CD4-positive, alpha-beta T cell treated with Interleukin-17A for 4 hours (primary cell): ENCODE measurements around the gene BRD3.
A peak's percentile ranks its signal among the peaks of the same experiment; 100 is the strongest.
"Not testable (repeated sequence)": the region's sequence is repeated elsewhere in the genome, so short reads cannot be mapped to it uniquely, and the experiment has no call there.

ENCODE experiments used
- DNase-seq: peaks from one replicate; pipeline ENCODE4 v3.0.0-alpha.2; 2020; ENCODE audit warnings: mixed read lengths

Gene BRD3

DNA sequence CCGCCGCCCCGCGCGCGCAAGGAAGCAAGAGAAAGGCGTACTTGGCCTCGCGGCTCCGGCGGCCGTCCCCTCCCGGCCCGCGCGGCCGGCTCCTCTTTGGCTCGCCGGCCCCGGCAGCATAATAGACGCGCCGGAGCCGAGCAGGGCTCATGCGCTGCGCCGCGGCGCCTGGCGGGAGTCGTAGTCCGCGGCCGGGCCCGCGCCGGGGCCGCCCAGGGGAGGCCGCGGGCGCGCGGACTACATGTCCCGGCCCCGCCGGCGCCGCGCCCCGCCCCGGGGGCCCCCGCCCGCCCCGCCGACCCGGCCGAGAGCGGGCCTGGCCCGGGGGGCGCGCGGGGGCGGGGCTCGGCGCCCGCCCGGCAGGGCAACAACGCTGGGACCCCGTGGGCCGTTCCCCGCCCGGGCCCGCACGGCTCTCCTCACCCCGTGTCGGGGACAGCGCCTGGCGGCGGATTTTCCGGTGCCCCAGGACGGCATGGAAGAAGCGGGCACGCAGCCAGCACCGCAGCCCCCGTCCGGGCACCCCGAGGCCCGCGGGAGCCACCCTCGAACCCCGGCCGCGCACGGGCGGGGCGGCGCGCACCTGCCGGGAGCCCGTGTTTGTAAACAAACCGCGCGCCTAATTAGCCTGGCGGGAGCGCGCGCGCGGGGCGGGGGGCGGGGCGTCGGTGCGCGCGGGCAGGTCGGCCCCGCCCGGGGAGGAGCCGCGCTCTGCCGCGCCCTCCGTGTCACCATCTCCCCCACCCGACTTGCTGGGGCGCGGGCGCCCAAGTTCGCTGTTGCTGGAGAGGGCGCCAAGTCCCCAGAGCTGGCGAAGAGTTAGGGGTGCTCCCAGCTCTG lies at the start of gene BRD3:
Gene BRD3, minus strand, starts transcription at position 123 of the 840 bp plus-strand sequence. CDS start 14,549 bp downstream, outside the sequence.
- DNase-seq, result peak; percentile 88

DNA sequence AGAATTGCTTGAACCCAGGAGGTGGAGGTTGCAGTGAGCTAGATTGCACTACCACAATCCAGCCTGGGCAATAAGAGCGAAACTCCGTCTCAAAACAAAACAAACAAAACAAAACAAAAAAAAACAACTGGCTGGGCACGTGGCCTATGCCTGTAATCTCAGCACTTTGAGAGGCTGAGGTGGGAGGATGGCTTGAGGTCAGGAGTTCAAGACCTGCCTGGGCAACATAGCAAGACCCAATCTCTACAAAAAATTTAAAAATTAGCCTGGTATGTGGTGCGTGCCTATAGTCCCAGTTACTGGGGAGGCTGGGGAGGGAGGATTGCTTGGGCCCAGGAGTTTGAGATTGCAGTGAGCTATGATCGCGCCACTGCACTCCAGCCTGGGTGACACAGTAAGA lies 44.7 kb upstream of the BRD3 start:
- DNase-seq, result no peak

DNA sequence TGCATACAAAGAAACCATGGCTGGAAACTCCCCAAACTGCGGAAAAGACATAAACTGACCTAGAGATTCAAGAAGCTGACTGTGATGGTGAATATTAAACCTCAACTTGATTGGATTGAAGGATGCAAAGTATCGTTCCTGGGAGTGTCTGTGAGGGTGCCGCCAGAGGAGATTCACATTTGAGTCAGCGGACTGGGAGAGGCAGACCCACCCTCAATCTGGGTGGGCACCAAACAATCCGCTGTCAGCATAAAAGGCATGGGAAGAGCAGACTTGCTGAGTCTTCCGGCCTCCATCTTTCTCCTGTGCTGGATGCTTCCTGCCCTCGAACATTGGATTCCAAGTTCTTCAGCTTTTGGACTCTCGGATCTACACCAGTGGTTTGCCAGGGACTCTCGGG lies 43.2 kb upstream of the BRD3 start:
- DNase-seq, result no peak

DNA sequence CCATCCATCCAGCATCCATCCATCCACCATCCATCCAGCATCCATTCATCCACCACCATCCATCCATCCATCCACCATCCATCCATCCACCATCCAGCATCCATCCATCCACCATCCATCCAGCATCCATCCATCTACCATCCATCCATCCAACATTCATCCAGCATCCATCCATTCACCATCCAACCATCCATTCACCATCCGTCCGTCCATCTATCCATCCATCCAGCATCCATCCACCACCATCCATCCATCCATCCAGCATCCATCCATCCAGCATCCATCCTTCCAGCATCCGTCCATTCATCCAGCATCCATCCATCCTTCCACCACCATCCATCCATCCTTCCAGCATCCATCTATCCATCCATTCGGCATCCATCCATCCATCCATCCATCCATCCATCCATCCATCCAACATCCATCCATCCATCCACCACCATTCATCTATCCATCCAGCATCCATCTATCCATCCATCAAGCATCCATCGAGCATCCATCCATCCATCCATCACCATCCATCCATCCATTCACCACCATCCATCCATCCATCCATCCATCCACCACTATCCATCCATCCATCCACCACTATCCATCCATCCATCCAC lies 35.7 kb upstream of the BRD3 start:
- DNase-seq, result no peak

DNA sequence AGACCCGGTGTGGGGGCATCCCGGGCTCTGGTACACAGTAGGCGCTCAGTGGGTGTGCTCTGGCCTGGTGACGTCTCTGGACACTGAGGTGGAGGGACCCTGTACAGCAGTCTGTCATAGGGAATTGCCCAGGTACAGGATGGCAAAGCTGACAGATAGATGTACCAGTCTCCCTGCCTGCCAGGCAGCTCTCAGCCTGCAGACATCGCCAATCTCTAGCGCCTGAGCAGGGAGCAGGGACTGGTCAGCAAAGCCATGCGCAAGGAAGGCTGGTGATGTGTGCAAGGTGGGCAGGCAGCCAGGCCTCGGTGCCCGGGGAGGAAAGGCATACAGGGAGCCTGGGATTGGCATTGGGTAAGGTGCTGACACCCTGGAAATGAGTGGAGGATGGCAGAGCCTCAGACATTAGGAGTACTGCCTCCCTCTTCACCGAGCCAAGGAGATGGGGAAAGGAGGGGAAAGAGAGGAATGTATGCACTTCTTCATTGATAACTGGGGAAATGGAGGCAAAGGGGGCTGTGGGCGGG lies 33.9 kb upstream of the BRD3 start:
- no peak for DNase-seq

DNA sequence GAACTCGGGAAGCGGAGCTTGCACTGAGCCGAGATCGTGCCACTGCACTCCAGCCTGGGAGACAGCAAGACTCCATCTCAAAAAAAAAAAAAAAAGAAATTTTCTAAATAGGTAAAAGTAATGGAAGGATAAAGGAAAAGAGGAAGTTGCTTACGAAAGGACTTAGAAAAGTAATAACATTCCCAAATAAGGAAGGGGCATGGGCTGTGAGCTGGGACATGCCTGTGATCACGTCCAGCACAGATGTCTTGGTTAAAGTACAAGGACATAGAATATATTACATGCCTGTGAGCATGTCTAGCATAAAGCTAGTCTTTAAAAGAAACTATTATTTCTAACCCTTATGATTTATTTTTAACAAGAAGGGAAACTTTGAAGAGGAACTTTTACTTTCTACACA lies 33.3 kb upstream of the BRD3 start:
- DNase-seq, result not testable (repeated sequence)

DNA sequence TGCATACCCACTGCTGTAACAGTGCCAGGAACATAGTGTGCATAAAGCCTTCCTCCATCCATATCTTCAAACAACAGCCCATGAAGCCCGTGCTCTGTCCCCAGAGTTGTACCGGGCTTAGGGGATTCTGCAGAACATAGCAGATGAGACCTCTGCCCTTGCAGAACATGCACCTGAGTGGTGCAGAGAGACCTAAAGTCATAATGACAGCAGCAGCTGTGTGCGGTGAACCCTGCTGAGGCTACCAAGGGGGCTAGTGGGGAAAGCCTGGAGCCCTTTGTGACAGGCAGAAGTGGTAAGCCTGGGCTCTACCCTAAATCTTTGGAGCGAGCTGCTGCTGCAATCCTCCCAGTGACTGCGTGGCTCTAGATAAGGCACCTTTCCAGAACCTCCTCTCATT lies 32.2 kb upstream of the BRD3 start:
- DNase-seq, result no peak

DNA sequence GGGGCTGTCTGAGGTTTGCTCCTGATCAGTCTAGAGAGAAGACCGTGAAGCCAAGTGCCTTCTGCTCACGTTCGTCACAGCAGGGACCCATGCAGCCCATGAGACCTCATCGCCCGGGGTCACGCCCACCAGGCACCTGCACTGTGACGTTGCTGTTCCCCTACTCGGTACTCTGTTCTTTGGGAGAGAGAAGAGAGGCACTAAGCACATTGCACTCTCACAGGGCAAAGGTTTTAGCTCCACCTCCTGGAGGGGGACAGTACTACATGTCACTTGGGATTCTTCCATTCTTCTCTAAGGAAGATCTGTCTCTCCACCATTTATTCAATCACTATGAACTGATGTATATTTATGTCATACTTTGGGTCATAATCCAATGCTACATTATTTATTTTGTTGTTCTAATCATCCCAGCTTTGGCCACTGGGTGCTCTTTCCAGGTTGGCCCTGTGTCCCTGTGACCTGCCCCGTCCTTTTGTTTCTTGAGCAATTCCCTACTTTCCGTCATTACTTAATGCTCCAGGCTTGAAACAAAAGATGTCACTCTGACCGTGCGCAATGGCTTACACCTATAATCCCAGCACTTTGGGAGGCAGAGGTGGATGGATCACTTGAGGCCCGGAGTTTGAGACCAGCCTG lies 31.4 kb upstream of the BRD3 start:
- peak; percentile 68 for DNase-seq

DNA sequence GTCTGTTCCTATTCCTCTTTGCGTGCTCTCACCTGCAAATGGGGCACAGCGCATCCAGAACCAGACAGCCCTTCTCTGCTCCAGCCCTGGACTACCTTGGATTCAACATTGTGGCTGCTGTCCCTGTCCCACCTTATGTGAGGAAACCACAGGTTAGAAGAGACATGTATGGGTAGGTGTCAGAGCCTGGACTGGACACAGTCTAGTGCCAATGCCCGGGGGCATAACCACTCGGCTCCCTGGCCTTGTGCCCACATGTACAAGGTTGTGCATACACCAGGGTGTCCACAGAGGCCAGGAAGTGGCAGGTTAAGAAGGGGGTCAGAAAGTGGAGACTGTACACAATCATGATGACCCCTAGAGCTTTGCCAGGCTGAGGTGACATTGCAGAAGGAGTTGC lies 22.1 kb upstream of the BRD3 start:
- no peak for DNase-seq

DNA sequence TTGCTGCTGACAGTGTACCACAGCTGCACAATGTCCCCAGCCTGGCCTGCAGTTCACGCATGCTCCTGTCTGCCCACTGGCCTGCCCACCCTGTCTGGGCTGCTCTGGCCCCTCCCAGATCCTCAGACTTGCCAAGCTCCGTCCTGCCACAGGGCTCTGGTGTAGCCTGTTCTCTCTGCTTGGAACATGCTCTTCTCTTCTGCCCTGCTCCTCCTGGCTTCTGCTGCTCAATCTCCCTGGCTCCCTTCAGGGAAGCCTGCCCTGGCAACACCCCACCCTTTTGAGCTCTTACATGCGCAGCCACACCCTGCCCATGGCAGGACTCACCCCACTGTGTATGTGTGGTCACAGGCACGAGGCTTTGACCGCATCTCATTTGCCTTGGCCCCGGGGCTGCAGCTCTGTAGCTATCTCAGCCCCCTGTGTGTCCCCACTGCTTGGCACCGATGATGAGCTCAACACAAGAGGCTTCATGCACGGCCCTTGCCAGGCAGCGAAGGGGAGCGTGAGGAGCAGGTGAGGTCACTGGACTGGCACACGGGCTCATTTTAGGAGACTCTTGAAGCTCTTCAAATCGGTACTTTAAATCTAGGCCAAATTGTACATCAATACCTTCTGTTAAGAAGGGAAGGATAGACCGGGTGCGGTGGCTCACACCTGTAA lies 20.4 kb upstream of the BRD3 start:
- no peak for DNase-seq

DNA sequence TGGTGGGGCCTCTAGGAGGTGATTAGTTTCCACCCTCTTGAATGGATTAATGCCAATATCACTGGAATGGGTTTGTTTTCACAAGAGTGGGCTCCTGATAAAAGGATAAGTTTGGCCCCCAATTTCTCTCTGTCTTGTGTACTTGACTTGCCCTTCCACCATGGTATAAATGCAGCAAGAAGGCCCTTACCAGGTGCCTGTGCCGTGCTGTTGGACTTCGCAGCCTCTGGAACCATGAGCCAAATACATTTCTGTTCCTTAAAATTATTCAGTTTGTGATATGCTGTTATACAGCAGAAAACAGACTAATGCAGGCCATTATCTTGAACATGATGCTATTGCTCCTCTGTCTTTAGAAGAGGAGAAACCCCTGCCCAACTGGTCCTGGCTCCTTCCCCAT lies 17.8 kb upstream of the BRD3 start:
- no peak for DNase-seq

DNA sequence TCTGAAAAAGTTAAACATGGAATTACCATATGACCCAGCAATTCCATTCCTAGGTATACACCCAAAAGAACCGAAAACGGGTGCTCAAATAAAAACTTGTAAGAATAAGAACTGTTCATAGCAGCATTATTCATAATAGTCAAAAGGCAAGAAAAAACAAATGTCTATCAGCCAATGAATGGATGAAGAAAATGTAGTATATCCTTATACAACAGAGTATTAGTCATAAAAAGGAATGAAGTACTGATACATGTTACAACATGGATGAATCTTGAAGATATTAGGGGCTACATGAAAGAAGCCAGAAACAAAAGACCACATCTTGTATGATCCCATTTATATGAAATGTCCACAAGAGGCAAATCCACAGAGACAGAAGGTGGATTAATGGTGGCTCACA lies 15.6 kb upstream of the BRD3 start:
- no peak for DNase-seq

DNA sequence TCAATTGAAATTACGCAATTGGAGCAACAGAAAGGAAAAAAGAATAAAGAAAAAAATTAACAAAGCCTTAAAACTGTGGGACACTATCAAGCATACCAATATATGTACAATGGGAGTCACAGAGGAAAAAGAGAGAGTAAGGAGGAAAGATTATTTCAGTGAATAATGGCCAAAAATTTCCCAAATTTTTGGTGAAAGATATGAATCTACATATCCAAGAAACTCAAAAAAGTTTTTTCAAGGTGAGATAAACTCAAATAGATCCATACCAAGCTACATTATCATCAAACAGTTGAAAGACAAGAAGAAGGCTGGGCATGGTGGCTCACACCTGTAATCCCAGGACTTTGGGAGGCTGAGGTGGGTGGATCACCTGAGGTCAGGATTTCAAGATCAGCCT lies 8.8 kb upstream of the BRD3 start:
- no peak for DNase-seq

DNA sequence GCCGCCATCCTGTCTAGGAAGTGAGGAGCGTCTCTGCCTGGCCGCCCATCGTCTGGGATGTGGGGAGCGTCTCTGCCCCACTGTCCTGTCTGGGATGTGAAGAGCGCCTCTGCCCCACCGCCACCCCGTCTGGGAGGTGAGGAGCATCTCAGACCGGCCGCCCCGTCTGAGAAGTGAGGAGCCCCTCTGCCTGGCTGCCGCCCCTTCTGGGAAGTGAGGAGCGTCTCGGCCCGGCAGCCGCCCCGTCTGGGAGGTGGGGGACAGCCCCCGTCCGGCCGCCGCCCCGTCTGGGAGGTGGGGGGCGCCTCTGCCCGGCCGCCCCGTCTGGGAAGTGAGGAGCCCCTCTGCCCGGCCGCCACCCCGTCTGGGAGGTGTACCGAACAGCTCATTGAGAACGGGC lies 7.9 kb upstream of the BRD3 start:
- DNase-seq, result not testable (repeated sequence)

DNA sequence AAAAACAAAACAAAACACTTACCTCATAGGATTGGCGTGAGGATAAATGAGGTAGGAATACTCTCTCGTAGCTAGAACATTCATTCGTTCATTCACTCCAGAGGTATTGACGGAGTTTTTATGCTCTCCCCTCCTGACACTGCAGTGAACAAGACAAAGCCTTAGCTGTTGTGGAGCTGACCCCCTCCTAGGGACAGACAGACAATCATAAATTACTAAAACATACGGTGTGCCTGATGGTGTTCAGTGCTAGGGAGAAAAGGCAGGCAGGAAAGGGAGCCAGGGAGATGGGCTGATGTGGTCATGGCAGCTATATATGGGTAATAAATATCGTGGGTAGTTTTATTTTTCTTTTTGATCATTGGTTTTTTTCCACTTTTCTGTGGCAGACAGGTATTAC lies 5.7 kb upstream of the BRD3 start:
- DNase-seq, result no peak

DNA sequence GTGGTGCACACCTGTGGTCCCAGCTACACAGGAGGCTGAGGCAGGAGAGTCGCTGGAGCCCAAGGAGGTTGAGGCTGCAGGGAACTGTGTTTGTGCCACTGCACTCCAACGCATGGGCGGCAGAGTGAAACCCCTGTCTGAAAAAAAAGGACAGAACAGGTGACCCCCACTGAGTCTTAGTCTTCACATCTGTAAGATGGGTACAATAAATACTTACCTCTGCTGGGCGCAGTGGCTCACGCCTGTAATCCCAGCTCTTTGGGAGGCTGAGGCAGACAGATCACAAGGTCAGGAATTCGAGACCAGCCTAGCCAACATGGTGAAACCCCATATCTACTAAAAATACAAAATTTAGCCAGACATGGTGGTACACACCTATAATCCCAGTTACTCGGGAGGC lies 4.9 kb upstream of the BRD3 start:
- not testable (repeated sequence) for DNase-seq

DNA sequence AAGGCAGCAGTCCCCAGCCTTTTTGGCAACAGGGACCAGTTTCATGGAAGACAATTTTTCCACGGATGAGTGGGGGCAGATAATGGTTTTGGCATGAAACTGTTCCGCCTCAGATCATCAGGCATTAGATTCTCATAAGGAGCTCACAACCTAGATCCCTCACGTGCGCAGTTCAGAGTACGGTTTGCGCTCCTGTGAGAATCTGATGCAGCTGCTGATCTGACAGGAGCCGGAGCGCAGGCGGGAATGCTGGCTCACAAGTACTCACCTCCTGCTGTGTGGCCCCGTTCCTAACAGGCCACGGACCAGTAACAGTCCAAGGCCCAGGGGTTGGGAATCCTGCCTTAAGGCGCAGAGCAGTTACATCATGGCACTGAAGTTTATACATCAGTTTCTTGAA lies 3.3 kb upstream of the BRD3 start:
- DNase-seq, result no peak

DNA sequence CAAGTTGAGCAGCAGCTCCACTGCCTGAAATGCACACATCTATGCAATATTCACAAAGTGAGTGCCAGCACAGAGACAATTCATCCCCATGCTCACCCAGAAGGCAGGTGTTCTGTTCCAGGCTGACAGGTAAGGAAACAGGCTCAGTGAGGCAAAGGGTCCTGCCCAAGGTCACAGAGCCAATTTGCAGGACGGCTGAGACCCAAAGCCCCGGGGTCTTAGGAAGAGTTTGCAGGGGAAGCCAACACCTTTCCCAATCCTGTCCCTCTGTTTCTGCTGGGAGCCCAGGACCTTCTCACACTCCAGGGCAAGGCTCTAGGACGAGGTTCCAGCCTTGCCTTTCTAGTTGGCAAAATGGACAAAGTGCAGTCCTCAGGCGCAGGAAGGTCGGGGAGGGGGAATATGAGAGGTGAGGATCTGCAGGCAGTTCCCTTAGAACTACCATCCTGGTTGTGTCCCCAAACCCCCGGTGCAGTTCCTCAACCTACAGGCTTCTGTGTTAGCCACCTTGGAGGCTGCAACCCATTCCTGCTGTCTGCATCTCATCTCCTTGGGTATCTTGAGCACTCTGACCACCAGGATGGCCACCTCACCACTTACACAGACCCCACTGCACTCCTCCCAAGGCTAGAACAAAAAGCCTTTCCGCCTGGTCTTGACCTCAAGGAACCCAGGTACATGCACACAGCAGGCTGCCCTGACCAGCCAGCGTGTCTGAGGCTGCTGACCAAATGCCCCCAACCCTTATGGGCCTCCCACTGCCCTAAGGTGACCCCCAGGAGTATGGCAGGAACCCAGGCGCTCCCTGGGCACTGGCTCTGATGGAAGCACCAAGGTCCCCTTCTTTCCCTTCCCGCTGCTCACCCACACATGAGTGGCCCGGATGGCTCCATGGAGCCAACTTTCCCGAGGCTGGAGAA lies 1.9 kb upstream of the BRD3 start:
- no peak for DNase-seq

DNA sequence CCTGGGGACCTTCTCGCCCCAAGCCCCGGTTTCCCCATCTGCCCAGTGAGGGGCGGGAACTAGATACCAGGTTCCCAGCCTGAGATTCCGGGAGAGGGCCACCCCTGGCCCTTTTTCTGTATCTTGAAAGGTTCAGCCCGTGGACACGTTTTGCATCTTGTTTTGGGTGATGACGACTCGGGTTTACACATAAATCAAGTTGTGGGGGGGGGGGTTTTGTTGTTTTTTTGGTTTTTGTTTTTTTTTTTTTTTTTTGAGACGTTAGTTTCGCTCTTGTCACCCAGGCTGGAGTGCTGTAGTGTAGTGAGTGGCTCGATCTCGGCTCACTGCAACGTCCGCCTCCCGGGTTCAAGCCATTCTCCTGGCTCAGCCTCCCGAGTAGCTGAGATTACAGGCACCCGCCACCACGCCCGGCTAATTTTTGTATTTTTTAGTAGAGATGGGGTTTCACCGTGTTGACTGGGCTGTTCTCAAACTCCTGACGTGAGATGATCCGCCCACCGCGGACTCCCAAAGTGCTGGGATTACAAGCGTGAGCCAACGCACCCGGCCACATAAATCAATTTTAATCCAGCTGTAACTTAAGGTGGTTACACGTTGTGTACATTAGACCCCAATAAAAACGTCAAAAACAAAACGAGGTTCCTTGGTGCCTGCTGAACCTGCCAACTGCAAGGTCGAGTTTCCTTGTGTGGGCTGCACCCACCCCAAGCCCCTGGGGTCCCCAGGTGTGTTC lies 1.1 kb upstream of the BRD3 start:
- no peak for DNase-seq

DNA sequence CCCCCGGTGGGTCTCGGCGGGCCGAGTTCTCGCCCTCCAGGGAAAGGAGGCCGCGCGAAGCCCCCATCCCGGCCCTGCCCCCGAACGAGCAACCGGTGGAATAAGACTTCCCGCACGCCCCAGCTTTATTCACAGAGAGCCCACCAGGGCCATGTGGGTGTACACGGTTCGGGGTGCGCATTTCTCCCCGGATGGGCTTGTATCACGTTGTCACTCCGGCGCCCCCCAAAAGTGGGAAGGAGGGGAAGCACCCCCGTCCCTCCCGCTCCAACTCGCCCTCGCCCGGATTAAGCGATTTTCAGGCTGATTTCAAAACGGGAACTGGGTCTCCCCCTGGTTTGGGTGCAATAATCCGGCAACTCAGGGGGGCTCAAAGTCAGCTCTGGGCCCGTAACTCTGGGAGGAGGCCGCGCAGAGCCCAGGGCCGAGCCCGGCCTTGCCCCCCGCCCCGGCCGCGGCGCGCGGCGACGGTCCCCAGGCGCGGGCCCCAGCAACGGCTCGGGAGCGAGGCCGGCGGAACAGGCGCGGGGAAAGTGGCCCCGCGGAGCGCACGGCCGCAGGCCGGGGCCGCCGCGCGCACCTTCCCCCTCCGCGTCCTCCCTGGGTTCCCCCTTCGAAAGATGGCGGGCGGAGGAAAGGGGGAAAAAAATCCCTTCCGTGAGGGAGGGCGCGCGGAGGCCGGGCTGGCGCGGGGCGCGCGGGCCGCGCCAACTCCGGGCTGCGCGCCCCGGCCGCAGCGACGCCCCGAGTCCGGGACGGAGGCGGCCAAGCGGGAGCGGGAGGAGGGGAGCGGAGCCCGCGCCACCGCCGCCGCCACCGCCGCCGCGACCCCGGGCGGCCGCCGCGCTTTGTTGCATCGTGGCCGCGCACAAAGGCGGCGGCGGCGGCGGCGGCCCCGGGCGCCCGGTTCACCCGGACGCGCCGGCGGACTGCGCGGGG lies 644 bp downstream of the BRD3 start:
- peak; percentile 50 for DNase-seq
